IPS-18c (cell line): ENCODE measurements around the gene SCARF2.

ENCODE experiments used
- H3K4me3 ChIP-seq: 2 replicates; pipeline ENCODE4 v1.7.0; 2013; ENCODE audit warnings: low read depth, mild to moderate bottlenecking, low read length, moderate library complexity; ENCODE audit not compliant: insufficient read depth
- H3K9me3 ChIP-seq: one replicate; pipeline ENCODE4 v1.6.1; 2013; ENCODE audit warnings: mild to moderate bottlenecking, low read length, moderate library complexity; ENCODE audit not compliant: control insufficient read depth, insufficient read depth

Gene SCARF2

GRCh38 chr22:20448630-20449029, 11.0 kb upstream of the SCARF2 start:
- peaks cover 2% of the 10 kb centered on the region for H3K9me3 ChIP-seq
- H3K4me3 ChIP-seq = no peak overlapping the region

GRCh38 chr22:20446383-20446970, 8.9 kb upstream of the SCARF2 start:
- Histone ChIP-seq H3K4me3 (no peak overlapping the region), H3K9me3 (peaks cover 2% of the 10 kb centered on the region)

GRCh38 chr22:20444325-20444724, 6.7 kb upstream of the SCARF2 start:
- peaks cover 1% of the 10 kb centered on the region for H3K9me3 ChIP-seq
- H3K4me3 ChIP-seq = no peak overlapping the region

GRCh38 chr22:20442485-20443284, 5.1 kb upstream of the SCARF2 start:
- no peak overlapping the region for H3K4me3 ChIP-seq
- H3K9me3 ChIP-seq = no peaks in the 10 kb centered on the region

- H3K4me3 ChIP-seq = no peak overlapping the region
- no peaks in the 10 kb centered on the region for H3K9me3 ChIP-seq
Measured at GRCh38 chr22:20441631-20442484, 4.2 kb upstream of the SCARF2 start.

GRCh38 chr22:20440637-20441591, 3.3 kb upstream of the SCARF2 start:
- no peaks in the 10 kb centered on the region for H3K9me3 ChIP-seq
- H3K4me3 ChIP-seq = no peak overlapping the region

- H3K9me3 ChIP-seq = no peaks in the 10 kb centered on the region
- H3K4me3 ChIP-seq = no peak overlapping the region
Measured at GRCh38 chr22:20439928-20440575, 2.4 kb upstream of the SCARF2 start.

GRCh38 chr22:20439556-20439927, 1.9 kb upstream of the SCARF2 start:
- Histone ChIP-seq H3K9me3 (no peaks in the 10 kb centered on the region), H3K4me3 (no peak overlapping the region)

GRCh38 chr22:20438678-20439492, 1.3 kb upstream of the SCARF2 start:
- Histone ChIP-seq H3K9me3 (no peaks in the 10 kb centered on the region), H3K4me3 (no peak overlapping the region; the same call in 1 of the 2 replicates)

GRCh38 chr22:20438427-20438677, 727 bp upstream of the SCARF2 start:
- Histone ChIP-seq H3K4me3 (peak overlapping the region; percentile 58), H3K9me3 (no peaks in the 10 kb centered on the region)

GRCh38 chr22:20436768-20437612, 635 bp downstream of the SCARF2 start:
- H3K9me3 ChIP-seq = no peaks in the 10 kb centered on the region
- peak overlapping the region; percentile 65 for H3K4me3 ChIP-seq

GRCh38 chr22:20436307-20436767, 1.3 kb downstream of the SCARF2 start:
- Histone ChIP-seq H3K4me3 (peak overlapping the region; percentile 65), H3K9me3 (no peaks in the 10 kb centered on the region)

GRCh38 chr22:20435436-20436306, 2.0 kb downstream of the SCARF2 start:
- Histone ChIP-seq H3K9me3 (no peaks in the 10 kb centered on the region), H3K4me3 (peak overlapping the region; percentile 65)

- Histone ChIP-seq H3K4me3 (no peak overlapping the region), H3K9me3 (no peaks in the 10 kb centered on the region)
Measured at GRCh38 chr22:20434773-20435172, 2.9 kb downstream of the SCARF2 start.
